Epithelial cell of esophagus (primary cell): Measurements from ENCODE around the gene CFAP57.

ENCODE experiments used
- DNase-seq: peaks from one replicate; pipeline ENCODE4 v3.0.0; 2010; ENCODE audit warnings: low read depth
- H3K4me3 ChIP-seq: 2 replicates; pipeline ENCODE4 v1.5.1; 2011; ENCODE audit warnings: mild to moderate bottlenecking, low read length, control low read depth
- TF ChIP-seq, protein P1 (sequence below): IDR thresholded peaks from 2 replicates; pipeline ENCODE4 v1.5.1; 2011; ENCODE audit warnings: low read depth, mild to moderate bottlenecking, low read length, control low read depth, inconsistent platforms; ENCODE audit not compliant: insufficient read depth; ENCODE audit errors: missing control alignments

The CFAP57 gene

GRCh38 chr1:43147625-43148327 is 24.4 kb upstream of the CFAP57 start:
- TF ChIP-seq, protein P1, sequence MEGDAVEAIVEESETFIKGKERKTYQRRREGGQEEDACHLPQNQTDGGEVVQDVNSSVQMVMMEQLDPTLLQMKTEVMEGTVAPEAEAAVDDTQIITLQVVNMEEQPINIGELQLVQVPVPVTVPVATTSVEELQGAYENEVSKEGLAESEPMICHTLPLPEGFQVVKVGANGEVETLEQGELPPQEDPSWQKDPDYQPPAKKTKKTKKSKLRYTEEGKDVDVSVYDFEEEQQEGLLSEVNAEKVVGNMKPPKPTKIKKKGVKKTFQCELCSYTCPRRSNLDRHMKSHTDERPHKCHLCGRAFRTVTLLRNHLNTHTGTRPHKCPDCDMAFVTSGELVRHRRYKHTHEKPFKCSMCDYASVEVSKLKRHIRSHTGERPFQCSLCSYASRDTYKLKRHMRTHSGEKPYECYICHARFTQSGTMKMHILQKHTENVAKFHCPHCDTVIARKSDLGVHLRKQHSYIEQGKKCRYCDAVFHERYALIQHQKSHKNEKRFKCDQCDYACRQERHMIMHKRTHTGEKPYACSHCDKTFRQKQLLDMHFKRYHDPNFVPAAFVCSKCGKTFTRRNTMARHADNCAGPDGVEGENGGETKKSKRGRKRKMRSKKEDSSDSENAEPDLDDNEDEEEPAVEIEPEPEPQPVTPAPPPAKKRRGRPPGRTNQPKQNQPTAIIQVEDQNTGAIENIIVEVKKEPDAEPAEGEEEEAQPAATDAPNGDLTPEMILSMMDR = no peak
- peak; percentile 76 for DNase-seq
- peak overlapping the region; percentile 40 for H3K4me3 ChIP-seq

DNA sequence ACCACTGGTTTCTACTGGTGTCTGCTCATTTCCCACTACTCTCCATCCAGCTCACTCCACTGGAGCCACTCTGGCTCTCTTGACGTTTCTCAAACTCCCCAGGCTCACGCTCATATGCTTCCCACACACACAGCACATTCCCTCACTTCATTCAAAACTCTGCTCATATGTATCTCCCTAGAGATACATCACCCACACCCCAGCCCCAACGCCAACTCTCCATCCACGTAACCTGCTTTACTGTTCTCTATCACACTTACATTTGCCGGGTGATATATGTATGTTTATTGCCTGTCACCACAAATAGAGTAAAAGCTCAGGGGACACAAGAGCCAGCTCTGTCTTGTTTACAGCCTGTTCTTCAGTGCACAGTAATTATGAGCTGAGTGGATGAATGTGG is 22.2 kb upstream of the CFAP57 start:
- DNase-seq = no peak
- TF ChIP-seq, protein P1 = no peak
- no peak overlapping the region for H3K4me3 ChIP-seq

DNA sequence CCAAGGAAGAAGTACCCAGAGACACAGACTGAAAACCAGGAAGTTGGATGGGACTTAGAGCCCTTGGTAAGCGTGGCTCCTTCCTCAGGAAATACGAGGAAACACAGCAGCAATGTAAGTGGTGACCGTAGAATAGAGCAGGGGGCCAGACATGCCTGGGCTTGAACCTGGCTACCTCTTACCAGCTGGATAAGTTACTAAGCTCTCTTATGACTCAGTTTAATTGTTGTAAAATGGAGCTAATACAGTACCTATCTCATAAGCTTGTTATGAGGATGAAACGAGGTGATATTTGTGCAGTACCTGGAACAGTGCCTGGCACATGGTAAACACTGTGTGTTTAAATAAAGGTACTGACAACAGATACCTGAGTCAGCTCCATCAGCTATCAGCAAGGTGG is 19.3 kb upstream of the CFAP57 start:
- TF ChIP-seq, protein P1 = peak; percentile 26
- peak overlapping the region; percentile 3 for H3K4me3 ChIP-seq
- peak; percentile 97 for DNase-seq

DNA sequence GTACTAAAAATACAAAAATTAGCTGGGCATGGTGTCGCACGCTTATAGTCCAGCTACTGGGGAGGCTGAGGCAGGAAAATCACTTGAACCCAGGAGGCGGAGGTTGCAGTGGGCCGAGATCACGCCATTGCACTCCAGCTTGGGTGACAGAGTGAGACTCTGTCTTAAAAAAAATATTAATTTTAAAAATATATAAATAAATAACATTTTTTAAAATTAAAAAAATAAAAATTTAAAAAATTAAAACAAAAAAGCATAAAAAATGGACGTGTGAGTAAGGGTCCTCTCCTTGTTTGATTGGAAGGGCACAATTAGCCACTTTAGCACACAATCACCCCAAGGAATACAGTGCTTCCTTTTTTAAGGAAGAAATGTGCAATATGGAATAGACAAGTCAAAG is 18.7 kb upstream of the CFAP57 start:
- H3K4me3 ChIP-seq = no peak overlapping the region
- TF ChIP-seq, protein P1 = no peak
- no peak for DNase-seq

- H3K4me3 ChIP-seq = no peak overlapping the region
- DNase-seq = no peak
- TF ChIP-seq, protein P1 = no peak
These were observed 16.1 kb upstream of the CFAP57 start for GRCh38 chr1:43156026-43156425.

GRCh38 chr1:43165162-43165561 is 7.0 kb upstream of the CFAP57 start:
- no peak for DNase-seq
- TF ChIP-seq, protein P1 = no peak
- H3K4me3 ChIP-seq = no peak overlapping the region

GRCh38 chr1:43165765-43166164 is 6.4 kb upstream of the CFAP57 start:
- DNase-seq = no peak
- no peak overlapping the region for H3K4me3 ChIP-seq
- TF ChIP-seq, protein P1 = no peak
